ENCODE measurements around the gene DOCK4.

DOCK4 gene

DNA sequence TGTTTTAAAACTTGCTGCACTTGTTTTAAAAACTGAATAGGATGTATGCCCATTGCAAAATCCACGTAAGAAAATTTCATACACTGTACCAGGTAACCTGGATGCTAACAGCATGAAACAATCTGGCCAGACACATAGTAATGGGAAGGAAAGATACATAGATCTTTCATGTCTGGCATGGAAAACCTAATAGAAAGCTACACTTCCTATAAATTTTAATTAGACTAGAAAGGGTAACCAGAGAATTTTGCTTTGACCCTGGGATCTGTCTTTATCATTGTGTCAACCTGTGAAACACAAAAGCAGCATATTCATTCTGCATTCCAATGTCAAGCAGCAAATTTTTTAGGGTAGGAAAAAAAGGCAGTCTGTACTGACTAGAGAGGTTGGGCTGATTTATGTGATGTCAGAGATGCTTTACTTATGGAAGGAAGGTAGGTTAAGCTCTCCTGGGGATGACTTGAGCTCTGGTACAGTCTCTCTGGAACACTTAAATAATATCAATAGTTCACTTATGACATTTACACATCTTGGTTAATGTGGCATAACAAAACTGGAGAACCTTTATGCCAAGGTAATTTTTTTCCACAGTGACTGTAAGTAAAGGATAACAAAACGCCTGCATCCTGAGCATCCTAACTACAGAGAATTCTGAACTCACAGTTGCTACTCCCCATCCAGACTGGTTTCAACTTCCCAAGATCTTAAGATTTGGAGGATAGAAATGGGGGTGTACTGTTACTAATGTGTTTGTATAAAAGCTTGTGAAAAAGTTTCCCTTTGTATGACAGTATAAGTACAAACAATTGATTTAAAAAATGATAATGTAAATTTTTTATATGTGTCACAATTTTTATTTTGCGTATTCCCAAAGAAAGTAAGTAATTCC is 44.7 kb downstream of the DOCK4 start:
- DNase-seq (ENCODE audit: low read depth): no peak

DNA sequence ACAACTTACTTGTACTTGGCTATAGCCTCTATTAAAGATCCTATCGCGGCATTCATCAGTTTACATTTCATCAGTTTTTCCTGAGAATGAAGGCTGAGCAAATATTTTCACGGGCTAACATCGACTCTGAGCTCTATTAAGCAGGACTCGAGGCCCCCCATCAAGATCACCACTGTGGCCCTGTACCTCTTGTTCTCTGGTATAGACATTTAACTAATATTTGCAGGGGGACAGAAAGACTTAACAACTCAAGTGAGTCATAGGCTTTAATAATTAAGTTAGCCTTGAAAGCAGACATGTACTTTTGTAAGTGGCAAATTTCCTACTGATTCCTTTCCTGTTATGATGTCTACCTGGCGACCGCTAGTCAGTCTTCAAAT is 45.4 kb downstream of the DOCK4 start:
- no peak for DNase-seq (ENCODE audit: low read depth)

DNA sequence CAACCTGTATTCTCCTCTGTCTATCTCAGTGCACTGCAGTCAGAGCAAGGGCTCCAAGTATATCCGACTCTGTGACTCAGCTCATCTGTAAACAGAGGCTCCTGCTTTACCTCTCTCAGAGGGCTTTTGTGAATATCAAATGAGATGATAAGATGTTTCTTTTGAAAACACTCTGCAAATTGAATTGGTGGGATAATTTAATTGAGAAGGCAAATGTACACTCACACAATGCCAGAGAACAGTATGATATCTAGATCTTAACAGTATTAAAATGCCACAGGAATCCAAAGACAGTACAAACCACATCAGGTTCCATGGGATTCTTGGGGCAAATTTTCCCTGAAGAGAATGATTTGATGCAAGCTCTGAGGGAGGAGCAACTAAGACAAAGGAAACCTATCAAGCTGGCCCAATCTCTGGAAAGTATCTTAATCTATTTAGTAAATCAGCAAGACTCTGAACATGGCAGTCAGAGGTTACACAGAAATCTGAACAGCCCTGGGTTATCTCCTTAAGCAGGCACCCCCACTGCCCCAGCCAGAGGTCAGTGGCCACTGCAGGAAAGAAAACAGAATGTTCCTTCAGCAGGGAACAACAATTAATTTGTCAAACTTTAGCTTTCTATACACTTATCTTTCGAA is 45.9 kb downstream of the DOCK4 start:
- peak; percentile 9 for DNase-seq (ENCODE audit: low read depth)

DNA sequence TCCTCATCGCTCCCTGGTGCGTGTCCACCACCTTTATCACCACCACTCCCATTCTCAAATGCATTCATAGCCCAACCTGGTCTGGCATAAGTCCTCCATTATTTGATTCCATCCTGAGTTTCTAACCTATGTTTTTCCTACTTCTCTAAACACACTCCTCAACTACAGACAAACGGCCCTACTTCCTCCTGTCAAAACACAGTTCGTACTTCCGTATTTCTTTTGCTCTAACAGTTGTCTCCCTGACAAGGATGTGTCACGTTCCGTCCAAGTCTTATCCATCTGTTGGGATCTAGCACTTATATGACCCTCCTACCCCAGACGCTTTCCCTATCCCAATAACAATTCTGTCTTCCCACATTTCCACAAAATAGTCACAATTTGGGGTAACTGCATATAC is 46.8 kb downstream of the DOCK4 start:
- DNase-seq (ENCODE audit: low read depth): no peak

DNA sequence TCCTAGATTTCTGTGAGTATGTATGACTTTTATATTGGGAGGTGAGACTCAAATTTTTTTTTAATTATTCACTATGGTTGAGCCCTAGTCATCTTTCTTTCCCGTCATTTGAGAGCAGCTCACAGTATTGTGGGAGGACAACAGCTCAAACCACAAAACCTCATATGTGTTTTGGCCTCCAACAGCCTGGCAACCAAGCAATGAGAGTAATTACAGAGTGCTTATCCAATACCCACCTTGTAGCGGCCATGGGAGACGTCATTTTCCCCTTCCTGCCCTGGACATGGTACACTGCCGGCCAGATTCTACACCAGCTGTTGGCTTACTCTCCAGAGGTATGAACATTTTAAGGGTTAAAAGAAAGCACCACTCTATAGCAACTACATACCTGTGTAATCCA is 49.1 kb downstream of the DOCK4 start:
- peak; percentile 81 for DNase-seq (ENCODE audit: low read depth)

DNA sequence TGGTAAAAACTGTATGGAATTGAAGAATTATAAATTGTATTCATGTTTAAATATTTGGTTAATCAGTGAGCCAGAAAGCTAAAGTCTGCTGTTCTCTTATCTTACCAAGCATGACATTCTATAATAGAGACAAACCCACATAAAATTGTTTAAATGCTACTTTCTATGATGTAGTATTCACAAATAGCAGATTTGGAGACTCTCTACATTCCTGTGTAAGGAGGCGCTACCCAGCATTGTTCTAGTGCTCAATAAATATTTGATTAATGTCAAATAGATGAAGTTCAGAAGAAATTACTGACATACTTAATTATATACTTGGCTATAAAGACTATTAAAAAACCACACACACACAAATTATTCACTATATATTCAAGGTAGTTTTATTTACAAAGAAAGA is 49.8 kb downstream of the DOCK4 start:
- no peak for DNase-seq (ENCODE audit: low read depth)

DNA sequence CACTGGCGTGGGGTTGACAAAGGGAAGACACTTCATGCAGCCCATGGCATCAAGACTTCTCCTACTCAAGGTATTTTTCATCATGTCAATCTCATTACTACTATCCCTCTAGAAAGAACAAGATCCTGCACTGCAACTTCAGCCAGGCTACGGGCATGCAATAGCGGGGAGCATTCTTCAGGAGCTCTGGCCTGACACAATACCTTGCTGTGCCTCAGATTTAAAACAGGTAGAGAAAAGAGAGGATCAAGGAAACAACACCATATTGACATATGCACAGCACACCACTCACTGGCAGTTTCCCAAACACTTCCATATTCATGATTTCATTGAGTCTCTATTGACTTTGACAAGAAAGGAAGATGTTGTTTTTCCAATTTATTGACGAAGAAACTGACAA is 51.5 kb downstream of the DOCK4 start:
- no peak for DNase-seq (ENCODE audit: low read depth)

DNA sequence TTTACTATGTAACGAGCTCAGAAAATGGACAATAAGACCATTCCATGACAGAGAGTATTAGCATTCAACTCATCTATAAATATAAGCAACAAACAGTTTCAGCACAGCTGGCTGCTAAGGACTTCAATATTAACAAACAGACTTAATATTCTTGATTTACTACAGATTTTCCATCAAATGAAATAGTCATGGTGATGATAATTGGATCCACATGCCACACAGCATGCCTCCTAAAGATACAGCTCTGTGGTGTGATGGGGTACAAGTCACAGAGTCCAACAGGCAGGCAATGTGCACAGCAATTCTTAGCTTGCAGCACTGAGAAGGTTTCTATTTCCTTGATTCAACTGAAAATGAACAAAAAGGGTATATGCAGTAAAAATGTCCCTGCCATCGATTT is 54.0 kb downstream of the DOCK4 start:
- DNase-seq (ENCODE audit: low read depth): no peak

DNA sequence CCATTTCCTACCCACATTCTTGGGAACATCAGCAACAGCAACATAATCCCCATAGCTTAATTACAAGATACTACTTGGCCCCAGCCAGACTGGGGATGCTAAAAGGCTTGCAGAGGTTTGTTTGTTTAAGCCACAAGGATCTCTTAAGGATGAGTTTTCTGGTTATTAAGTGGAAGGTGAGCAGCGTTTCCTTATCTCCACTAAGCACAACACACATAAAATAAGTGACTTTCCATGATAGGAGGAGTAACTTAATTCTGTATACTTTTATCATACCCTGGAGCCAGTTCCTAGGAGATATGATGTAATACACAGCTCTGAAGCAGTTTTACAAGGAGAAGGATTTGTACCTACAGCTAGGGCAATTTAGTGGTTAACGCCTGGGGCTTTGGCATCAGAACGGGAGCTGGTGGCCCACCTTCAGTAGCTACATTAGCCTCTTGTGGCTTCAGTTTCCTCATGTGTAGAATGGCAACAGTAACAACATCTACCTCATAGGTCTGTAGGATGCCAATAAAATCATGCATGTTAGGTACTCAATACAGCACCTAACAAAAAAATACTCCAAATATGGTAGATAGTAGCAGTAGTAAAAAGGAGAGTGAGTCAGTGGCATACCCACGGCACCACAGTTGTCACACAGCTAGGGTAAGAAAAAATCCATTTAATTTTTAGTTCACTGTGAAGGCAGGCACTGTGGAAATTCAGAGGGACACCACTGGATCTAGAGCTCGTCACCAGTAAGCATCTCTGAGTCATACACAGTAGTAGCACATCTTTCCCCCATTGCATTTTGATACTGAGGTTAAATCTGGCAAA is 55.2 kb downstream of the DOCK4 start:
- DNase-seq (ENCODE audit: low read depth): no peak

DNA sequence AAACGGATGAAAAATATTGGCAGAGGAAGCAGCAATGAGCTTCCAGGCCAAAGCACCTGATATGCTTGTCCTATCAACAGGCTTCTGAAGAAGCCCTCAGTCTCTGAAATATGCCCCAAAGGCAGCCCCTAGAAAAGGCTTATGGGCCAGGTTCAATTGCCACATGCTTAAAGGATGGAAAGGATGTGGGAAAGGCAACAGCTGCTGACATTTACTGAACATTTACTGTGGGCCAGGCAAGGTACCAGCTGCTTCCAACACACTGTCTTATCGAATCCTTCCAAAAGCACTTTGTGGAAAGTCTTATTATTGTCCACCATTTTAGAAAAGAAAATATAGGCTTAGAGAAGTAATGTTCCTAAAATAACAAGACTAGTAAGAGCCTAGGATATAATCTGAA is 56.5 kb downstream of the DOCK4 start:
- no peak for DNase-seq (ENCODE audit: low read depth)

DNA sequence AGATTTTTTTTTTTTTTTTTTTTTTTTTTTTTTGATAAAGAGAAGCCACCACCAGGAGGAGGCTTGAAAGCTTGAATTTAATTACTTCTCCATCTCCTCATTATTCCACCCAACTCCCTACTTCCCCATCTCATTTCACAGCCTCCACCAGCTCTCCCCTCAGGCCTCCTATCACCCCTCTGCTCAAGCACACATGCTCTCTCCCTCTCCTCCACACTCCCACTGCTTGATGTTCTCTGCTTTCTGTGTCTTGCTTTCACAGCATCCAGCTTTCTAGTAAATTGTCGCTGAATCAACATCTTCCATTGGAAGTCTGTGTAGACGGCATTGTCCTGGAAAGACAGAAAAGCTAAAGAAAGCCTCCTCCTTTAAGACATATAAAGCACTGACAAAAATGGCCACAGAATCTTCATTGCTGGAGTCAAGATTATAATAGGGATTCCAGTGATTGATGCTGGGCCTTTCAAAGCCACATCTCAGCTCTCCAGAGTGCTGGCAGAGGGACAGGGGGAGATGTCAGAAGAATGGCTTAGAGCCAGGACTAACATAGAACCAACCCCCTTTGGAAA is 58.3 kb downstream of the DOCK4 start:
- DNase-seq (ENCODE audit: low read depth): no peak

DNA sequence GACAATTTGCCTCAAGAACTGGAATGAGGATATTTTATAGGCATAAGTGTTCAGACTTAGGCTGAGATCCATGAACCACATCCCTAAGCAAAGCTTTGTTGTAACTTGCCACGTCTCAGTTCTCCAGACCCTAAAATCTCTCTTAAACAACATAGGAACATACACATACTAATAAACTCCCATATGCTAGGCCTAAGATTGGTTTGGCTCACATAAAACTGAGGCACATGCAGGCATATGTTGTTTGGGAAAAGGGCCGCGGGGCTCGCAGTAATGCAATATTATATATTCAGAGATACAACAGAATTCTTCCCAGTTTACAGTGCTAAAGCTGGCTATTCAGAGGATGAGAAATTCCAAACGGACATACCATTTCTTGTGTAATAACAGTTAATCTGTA is 61.0 kb downstream of the DOCK4 start:
- no peak for DNase-seq (ENCODE audit: low read depth)

DNA sequence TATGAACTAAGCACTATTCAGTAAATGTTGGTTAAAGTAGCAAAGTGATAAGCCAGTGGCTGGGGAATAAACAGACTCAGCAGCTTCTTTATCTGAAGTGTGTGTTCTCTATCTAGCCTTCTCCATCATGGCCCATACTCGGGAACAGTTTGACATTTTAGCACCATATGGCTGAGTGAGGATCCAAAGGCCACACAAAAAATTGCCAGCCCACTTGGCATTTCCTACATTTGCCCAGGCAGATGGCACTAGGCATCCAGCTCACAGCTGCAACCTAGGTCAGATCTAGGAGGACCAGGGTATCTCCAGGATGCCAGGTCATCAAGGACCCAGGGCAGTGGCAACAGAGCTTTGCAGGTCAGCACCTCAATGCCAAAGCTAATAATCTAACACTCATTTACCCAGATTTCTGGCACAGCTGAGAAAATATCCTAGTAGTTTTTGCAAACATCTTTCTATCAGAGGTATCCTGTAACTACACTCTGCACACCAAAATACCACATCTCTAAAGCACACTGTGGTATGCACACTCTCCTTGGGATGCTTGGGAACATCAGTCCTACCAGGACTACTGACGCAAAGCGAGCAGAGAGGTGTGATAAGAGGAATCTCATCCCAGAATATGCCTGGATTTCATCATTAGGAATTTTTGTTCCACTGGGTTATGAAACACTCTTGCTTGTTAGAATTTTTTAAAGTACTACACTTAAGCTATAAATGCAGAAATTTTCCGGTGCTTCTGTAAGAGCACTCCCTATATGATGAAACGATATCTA is 61.7 kb downstream of the DOCK4 start:
- DNase-seq (ENCODE audit: low read depth): no peak

DNA sequence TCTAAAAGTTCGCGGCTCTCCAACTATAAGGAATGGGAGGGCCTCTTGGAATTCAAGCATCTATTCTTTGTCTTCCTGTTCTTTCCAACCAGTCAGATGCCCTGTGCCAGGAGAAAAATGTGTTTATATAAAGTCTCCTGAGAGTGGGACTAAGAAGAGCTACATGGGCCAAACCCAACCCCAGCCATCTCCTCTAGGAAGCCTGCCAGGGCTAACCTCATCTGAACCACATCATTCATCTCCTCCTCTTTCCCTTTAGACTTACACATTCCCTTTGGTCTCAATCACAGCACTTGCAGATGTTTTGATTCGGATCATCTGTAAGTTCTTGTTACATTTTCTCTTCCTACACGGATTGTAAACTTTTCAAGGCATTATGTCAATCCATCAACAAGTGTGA is 62.6 kb downstream of the DOCK4 start:
- DNase-seq (ENCODE audit: low read depth): peak; percentile 61

DNA sequence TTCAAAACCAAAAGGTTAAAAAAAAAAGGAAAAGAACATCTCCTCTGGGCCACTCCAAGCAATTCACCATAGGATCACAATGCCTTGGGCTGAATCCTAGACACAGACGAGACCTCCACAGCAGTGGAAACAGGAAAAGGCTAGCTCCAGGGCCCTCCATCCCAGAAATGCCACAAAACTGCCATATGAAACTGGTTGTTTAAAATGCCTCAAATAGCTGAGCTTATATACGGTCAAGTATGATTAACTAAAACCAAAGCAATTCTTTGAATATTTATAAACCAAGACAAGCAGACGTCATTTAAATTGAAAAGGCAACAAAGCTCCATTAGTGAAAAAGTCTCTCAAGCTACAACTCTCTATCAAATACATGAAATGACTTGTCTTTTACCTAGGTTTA is 63.1 kb downstream of the DOCK4 start:
- DNase-seq (ENCODE audit: low read depth): peak; percentile 19

DNA sequence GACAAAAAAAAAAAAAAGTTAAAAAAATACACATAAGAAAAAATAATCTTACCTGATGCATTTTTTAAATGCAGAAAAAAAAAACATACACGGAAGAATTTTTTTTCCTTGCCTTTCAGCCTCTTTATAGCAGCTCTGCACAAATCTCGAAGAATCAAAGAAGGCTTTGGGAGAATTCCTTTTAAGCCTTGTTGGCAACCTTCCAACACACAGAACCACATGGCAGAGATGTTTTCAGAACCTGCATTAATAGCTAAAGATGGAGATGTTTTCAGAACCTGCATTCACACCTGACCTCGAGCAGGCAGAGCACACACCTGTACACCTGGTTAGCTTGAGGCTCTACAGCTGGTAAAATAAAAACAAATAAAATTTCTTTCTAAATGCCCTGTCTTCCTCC is 65.6 kb downstream of the DOCK4 start:
- no peak for DNase-seq (ENCODE audit: low read depth)

DNA sequence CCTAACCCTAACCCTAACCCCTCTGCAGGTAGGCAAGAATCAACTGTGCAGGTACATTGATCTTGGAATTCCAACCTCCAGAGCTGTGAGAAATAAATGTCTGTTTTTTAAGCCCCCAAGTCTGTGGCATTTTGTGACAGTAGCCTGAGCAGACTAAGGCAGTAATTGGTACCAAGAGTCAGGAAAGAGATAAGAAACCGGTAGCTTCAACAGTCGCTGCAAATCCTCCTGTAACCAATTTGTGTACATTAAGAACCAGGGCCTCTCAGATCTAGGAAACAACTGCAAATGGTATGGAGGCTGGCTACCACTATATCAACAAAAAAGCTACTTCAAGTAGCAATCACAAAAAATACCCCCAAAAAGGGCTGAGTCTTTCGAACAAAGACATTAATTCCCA is 67.3 kb downstream of the DOCK4 start:
- DNase-seq (ENCODE audit: low read depth): no peak

DNA sequence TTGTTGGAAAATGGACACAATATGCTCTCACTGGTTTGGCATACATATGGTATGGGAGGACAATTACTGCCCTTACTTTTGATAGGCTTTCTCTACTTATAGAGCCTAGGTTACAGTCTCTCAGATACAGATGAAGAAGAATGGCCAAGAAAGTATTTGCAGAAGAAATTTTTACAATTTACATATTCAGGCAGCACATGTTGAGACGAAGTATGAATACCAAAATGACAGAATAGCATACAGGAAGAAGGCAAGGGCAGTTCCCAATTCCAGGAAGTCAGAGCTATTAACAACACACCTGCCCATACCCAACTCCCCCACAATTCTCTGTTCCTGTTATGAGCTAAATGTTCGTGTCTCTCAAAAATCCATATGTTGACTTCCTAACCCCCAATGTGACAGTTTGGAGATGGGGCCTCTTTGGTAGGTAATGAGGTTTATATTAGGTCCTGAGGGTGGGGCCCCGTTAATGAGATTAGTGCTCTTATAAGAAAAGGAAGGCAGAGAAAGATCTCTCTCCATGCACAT is 67.8 kb downstream of the DOCK4 start:
- no peak for DNase-seq (ENCODE audit: low read depth)

DNA sequence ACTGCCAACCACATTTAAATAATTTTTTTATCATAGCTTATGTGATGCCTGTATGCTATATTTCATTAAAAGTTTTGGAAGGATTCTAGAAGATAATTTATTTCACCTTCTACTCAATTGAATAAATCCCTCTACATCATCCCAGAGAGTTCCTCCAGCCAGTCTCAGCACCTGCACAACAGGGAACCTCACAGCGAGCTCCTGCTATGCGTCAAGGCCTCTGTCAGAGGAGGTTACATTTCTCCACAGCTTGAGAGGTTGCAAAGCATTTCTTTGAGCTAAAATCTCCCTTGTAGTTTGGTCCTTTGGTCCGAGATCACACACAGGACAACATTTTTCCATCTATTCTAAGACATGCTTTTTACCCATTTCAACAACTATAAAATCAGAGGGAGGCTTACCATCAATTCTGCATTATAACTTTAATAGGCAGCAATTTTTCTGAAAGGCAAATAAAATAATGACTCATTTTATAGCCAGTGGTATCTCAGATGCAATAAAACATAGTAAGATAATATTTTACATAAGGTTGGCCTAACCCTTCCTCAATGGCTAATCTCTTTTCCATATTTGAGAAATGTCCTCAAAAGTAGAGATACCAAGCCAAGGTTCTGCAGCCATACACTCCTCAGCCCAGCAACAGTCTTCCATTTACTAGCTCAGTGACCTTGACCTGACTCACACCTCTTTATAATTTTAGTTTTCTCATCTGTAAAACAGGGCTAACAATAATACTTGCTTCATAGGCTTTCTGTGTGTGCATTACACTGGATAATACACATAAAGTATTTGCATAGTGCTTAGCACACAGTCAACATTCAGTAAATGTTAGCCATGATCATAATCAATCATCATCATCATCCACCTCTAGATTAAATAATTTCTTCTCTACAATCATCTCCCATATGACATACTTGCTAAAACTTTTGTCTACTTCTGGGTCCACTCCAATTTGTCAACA is 68.8 kb downstream of the DOCK4 start:
- DNase-seq (ENCODE audit: low read depth): no peak

DNA sequence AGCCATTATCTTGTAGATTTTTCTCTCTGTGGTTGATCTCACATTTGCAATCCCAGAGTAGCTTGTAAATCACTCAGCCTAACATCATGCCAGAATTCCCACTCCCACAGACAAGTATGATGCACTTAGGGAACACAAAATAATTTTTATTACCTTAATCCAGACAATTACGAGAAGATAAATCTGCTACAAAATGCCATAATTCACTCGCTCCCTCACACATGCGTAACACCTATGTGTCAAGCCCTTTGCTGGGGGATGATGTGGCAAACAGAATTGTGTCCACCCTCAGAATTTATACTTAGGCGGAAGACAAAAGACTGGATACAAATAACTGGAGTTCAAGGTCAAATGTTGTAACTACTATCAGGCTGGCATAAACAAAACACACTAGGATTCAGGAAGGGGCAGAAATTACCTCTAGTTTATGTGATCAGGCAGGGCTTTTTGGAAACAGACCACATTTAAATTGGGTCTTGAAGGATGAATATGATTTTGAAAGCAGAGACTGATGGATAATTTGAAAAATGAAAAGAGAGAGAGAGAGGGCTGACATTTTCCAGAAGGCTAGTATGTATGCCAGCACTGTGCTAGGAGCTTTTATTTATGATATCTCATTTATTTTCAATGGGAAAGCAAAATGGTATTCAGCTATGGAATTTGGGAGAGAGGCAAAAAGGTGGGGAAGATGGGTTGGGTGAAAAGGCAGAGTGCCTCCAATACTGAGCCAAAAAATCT is 69.8 kb downstream of the DOCK4 start:
- no peak for DNase-seq (ENCODE audit: low read depth)
